SK-N-SH (cell line): Measurements from ENCODE around the gene SERBP1. TPM values are rescaled to one million over a fixed set of nuclear protein-coding genes. Genes with fewer than 3 reads are reported as not detected.
A peak's percentile ranks its signal among the peaks of the same experiment; 100 is the strongest.

Experiments
- CTCF ChIA-PET: fragments of 300-600, 350-600 bp; formaldehyde crosslinking; extraction: SDS; loops from one replicate; lab custom pipeline; 2021; lab: Yijun Ruan, JAX
- POLR2A ChIA-PET: fragments of 350-600 bp; sonication (Branson Sonifier 250); formaldehyde crosslinking; extraction: SDS; loops from one replicate; lab custom pipeline; 2020; ENCODE audit warnings: antibody characterized with exemption, inconsistent platforms; lab: Yijun Ruan, JAX
- DNase-seq: peaks from one replicate; pipeline ENCODE4 v3.0.0; 2012
- H2AFZ ChIP-seq: fragments of 200-600 bp; sonication (generic); 2 replicates; pipeline ENCODE4 v1.8.1; 2016; ENCODE audit warnings: antibody characterized with exemption, mild to moderate bottlenecking, low read depth
- H3F3A ChIP-seq: fragments of 200-600 bp; sonication (generic); replicated peaks from 2 replicates; pipeline ENCODE3; 2016; ENCODE audit warnings: antibody characterized with exemption, mild to moderate bottlenecking; ENCODE audit not compliant: insufficient read depth
- H3K27ac ChIP-seq, 2 experiments: fragments of 200-500 bp in 1 of 2; fragments of 200-600 bp in 1 of 2; sonication (Bioruptor generic) in 1 of 2; sonication (generic), shearing (Covaris generic) in 1 of 2; 2 replicates each; pipeline versions ENCODE4 v1.5.1 to v1.6.1; 2014 to 2016; ENCODE audit warnings: low read depth in 2 of 2, inconsistent platforms in 1 of 2, low read length in 1 of 2, mild to moderate bottlenecking in 1 of 2, mixed read lengths in 1 of 2
- H3K27me3 ChIP-seq: fragments of 200-600 bp; sonication (generic), shearing (Covaris generic); 2 replicates; pipeline ENCODE4 v1.6.1; 2016; ENCODE audit warnings: mixed run types; ENCODE audit not compliant: insufficient read depth
- H3K36me3 ChIP-seq, 2 experiments: fragments of 200-500 bp in 1 of 2; fragments of 200-600 bp in 1 of 2; sonication (Bioruptor generic) in 1 of 2; sonication (generic) in 1 of 2; replicated peaks in 1 of 2; 2 replicates each; pipeline versions ENCODE3 to v1.5.1; 2014 to 2016; ENCODE audit warnings: low read length in 1 of 2, mild to moderate bottlenecking in 1 of 2; ENCODE audit not compliant: insufficient read depth in 2 of 2, control insufficient read depth in 1 of 2
- H3K4me1 ChIP-seq, 2 experiments: fragments of 200-500 bp in 1 of 2; fragments of 200-600 bp in 1 of 2; sonication (Bioruptor generic) in 1 of 2; sonication (generic), shearing (Covaris generic) in 1 of 2; 2 replicates each; pipeline versions ENCODE4 v1.5.1 to v1.6.1; 2014 to 2016; ENCODE audit warnings: low read depth in 1 of 2, low read length in 1 of 2, mixed run types in 1 of 2; ENCODE audit not compliant: insufficient read depth in 2 of 2, control insufficient read depth in 1 of 2
- H3K4me2 ChIP-seq: fragments of 200-600 bp; sonication (generic), shearing (Covaris generic); 2 replicates; pipeline ENCODE4 v1.6.1; 2017; ENCODE audit warnings: mixed run types
- H3K4me3 ChIP-seq, 2 experiments: fragments of 200-500 bp in 1 of 2; fragments of 200-600 bp in 1 of 2; sonication (Bioruptor generic) in 1 of 2; sonication (generic), shearing (Covaris generic) in 1 of 2; 2 replicates each; pipeline versions ENCODE4 v1.5.1 to v1.8.1; 2014 to 2016; ENCODE audit warnings: low read depth in 2 of 2, inconsistent platforms in 1 of 2, low read length in 1 of 2, mild to moderate bottlenecking in 1 of 2, mixed read lengths in 1 of 2, moderate library complexity in 1 of 2
- H3K79me2 ChIP-seq: fragments of 200-600 bp; sonication (generic); 2 replicates; pipeline ENCODE4 v1.8.1; 2017; ENCODE audit warnings: mild to moderate bottlenecking; ENCODE audit not compliant: insufficient read depth
- H3K9ac ChIP-seq: fragments of 200-600 bp; sonication (generic); 2 replicates; pipeline ENCODE4 v1.6.1; 2017; ENCODE audit warnings: mixed run types
- H3K9me2 ChIP-seq: fragments of 200-600 bp; sonication (generic); 2 replicates; pipeline ENCODE4 v1.6.1; 2017; ENCODE audit warnings: mixed run types
- H3K9me3 ChIP-seq: fragments of 200-600 bp; sonication (generic); 2 replicates; pipeline ENCODE4 v1.6.1; 2017; ENCODE audit warnings: mixed run types, mild to moderate bottlenecking, moderate library complexity
- H4K20me1 ChIP-seq: fragments of 200-600 bp; sonication (generic); 2 replicates; pipeline ENCODE4 v1.6.1; 2017; ENCODE audit warnings: mild to moderate bottlenecking, mixed run types; ENCODE audit not compliant: insufficient read depth
- CTCF ChIP-seq: fragments of 200-600 bp; sonication (generic); IDR thresholded peaks from 2 replicates; pipeline ENCODE4 v1.6.1; 2017; ENCODE audit warnings: antibody characterized with exemption, mild to moderate bottlenecking, moderate library complexity
- FOSL2 ChIP-seq: IDR thresholded peaks from 2 replicates; pipeline ENCODE4 v1.4.0; 2012; ENCODE audit warnings: low read depth, mild to moderate bottlenecking, moderate library complexity, borderline replicate concordance
- IRF3 ChIP-seq: fragments of 150-350 bp; IDR thresholded peaks from 2 replicates; pipeline ENCODE4 v1.6.1; 2016; ENCODE audit warnings: mild to moderate bottlenecking, low read depth, low read length
- NFIC ChIP-seq: IDR thresholded peaks from 2 replicates; pipeline ENCODE4 v1.4.0; 2012; ENCODE audit warnings: borderline replicate concordance
- RAD21 ChIP-seq: IDR thresholded peaks from 2 replicates; pipeline ENCODE4 v1.6.1; 2012; ENCODE audit warnings: mild to moderate bottlenecking, low read length
- RFX5 ChIP-seq: IDR thresholded peaks from 2 replicates; pipeline ENCODE4 v1.6.1; 2012; ENCODE audit warnings: mild to moderate bottlenecking, improper control_type of control experiment, low read length
- SMC3 ChIP-seq: IDR thresholded peaks from 2 replicates; pipeline ENCODE4 v1.6.1; 2012; ENCODE audit warnings: low read depth, low read length, improper control_type of control experiment
- WGBS: methylation state at CpG from one replicate; pipeline ENCODE4 v1.1.6; 2017; ENCODE audit warnings: low lambda C conversion rate; 5-methylcytosine and 5-hydroxymethylcytosine counted together
- polyA plus RNA-seq, 3 experiments: library from polyadenylated mRNA; depleted of rRNA; stranded (reverse); fragments of >200 nt; gene quantifications; 2 replicates each; pipeline ENCODE4 v1.2.3, GENCODE V29; 2012

SERBP1 gene
- polyA plus RNA-seq, 1 of the 3 experiments (the other 2 are of a cell fraction): 194 TPM

GRCh38 chr1:67368046-67368514, 62.1 kb downstream of the SERBP1 start:
- no peak overlapping the region for H3K4me3 ChIP-seq
- CTCF ChIA-PET: interaction anchor here (0.9 to 4.1 kb wide), 5 partner anchors 20 to 642 kb away, joined by 3 to 26 read pairs (median 4); no protein-coding TSS in a partner anchor
- no peak for DNase-seq
- no peaks in the 10 kb centered on the region for H3K27me3 ChIP-seq
- no peaks in the 10 kb centered on the region for H3F3A ChIP-seq
- H3K36me3 ChIP-seq: no peaks in the 10 kb centered on the region
- no peaks in the 10 kb centered on the region for H3K79me2 ChIP-seq
- H2AFZ ChIP-seq: no peak overlapping the region
- H3K9me3 ChIP-seq: no peaks in the 10 kb centered on the region
- H4K20me1 ChIP-seq: no peaks in the 10 kb centered on the region
- no peaks in the 10 kb centered on the region for H3K9me2 ChIP-seq
- no peak overlapping the region for H3K27ac ChIP-seq
- H3K9ac ChIP-seq: no peak overlapping the region
- peaks cover 6 to 9% of the 10 kb centered on the region in 2 experiments; a peak in 2 of 4 replicates for H3K4me1 ChIP-seq
- no peak for TF ChIP-seq RAD21
- TF ChIP-seq SMC3: no peak
- TF ChIP-seq RFX5: no peak
- TF ChIP-seq IRF3: no peak
- TF ChIP-seq FOSL2: no peak
- WGBS: 91% methylated on average over 1 of the region's 1 CpG
- POLR2A ChIA-PET: no interaction called here
- peak overlapping the region; percentile 62 for H3K4me2 ChIP-seq

GRCh38 chr1:67367370-67368045, 62.7 kb downstream of the SERBP1 start:
- Histone ChIP-seq H3F3A (no peaks in the 10 kb centered on the region), H3K4me3 (no peak overlapping the region), H3K79me2 (no peaks in the 10 kb centered on the region), H2AFZ (no peak overlapping the region), H3K36me3 (no peaks in the 10 kb centered on the region), H3K9me2 (no peaks in the 10 kb centered on the region), H3K27ac (no peak overlapping the region)
- ChIA-PET CTCF (interaction anchor here (0.7 to 4.1 kb wide), 5 partner anchors 20 to 133 kb away, joined by 3 to 26 read pairs (median 4); no protein-coding TSS in a partner anchor), POLR2A (no interaction called here)
- TF ChIP-seq NFIC: peak; percentile 80
- peak; percentile 21; the same call in 1 of the 2 replicates for TF ChIP-seq RAD21
- TF ChIP-seq CTCF: peak; percentile 31; the same call in 1 of the 2 replicates
- TF ChIP-seq SMC3: no peak
- TF ChIP-seq, all 33 proteins: peak for 3
- 30% methylated on average over 6 of the region's 8 CpGs for WGBS
- peak; percentile 78 for DNase-seq
- no peak overlapping the region for H3K9ac ChIP-seq
- no peaks in the 10 kb centered on the region for H3K9me3 ChIP-seq
- no peaks in the 10 kb centered on the region for H4K20me1 ChIP-seq
- H3K4me2 ChIP-seq: peak overlapping the region; percentile 62
- peaks cover 6 to 9% of the 10 kb centered on the region in 2 experiments; a peak in 2 of 4 replicates for H3K4me1 ChIP-seq
- H3K27me3 ChIP-seq: no peaks in the 10 kb centered on the region
